H9 (cell line): ENCODE results near the gene CBLN2. TPM values are rescaled to one million over a fixed set of nuclear protein-coding genes. Genes with fewer than 3 reads are reported as not detected.

ENCODE experiments used
- DNase-seq: peaks from one replicate; pipeline ENCODE4 v3.0.0-alpha.2; 2017
- H2AFZ ChIP-seq: one replicate; pipeline ENCODE4 v1.6.1; 2013; ENCODE audit warnings: mild to moderate bottlenecking, low read length, control low read depth, moderate library complexity
- H2AK5ac ChIP-seq: 2 replicates; pipeline ENCODE4 v1.6.1; 2013; ENCODE audit warnings: low read length, control low read depth, mixed read lengths; ENCODE audit not compliant: insufficient read length
- H2BK120ac ChIP-seq: one replicate; pipeline ENCODE4 v1.6.1; 2013; ENCODE audit warnings: low read depth, mild to moderate bottlenecking, low read length, control low read depth, inconsistent platforms; ENCODE audit not compliant: poor library complexity, severe bottlenecking
- H2BK12ac ChIP-seq: 2 replicates; pipeline ENCODE4 v1.6.1; 2013; ENCODE audit warnings: low read length, control low read depth, mixed read lengths, low read depth; ENCODE audit not compliant: insufficient read length
- H2BK15ac ChIP-seq: 2 replicates; pipeline ENCODE4 v1.6.1; 2013; ENCODE audit warnings: low read depth, low read length, control low read depth
- H2BK20ac ChIP-seq: one replicate; pipeline ENCODE4 v1.6.1; 2013; ENCODE audit warnings: low read depth, mild to moderate bottlenecking, low read length, control low read depth, inconsistent platforms; ENCODE audit not compliant: poor library complexity, severe bottlenecking
- H2BK5ac ChIP-seq: 2 replicates; pipeline ENCODE4 v1.6.1; 2013; ENCODE audit warnings: low read length, control low read depth, mixed read lengths; ENCODE audit not compliant: insufficient read length
- H3K14ac ChIP-seq: 2 replicates; pipeline ENCODE4 v1.6.1; 2013; ENCODE audit warnings: low read length, control low read depth; ENCODE audit not compliant: insufficient read depth
- H3K18ac ChIP-seq: 2 replicates; pipeline ENCODE4 v1.6.1; 2013; ENCODE audit warnings: low read depth, mild to moderate bottlenecking, mixed read lengths, low read length, control low read depth; ENCODE audit not compliant: insufficient read length
- H3K23ac ChIP-seq: 2 replicates; pipeline ENCODE4 v1.6.1; 2013; ENCODE audit warnings: low read length, control low read depth, mixed read lengths, low read depth; ENCODE audit not compliant: insufficient read length
- H3K23me2 ChIP-seq: 2 replicates; pipeline ENCODE4 v1.6.1; 2013; ENCODE audit warnings: low read depth, mild to moderate bottlenecking, mixed read lengths, low read length, control low read depth; ENCODE audit not compliant: insufficient read length, poor library complexity, severe bottlenecking
- H3K27ac ChIP-seq: 2 replicates; pipeline ENCODE4 v1.5.1; 2013; ENCODE audit warnings: low read length, control low read depth, mixed read lengths, low read depth; ENCODE audit not compliant: insufficient read length
- H3K27me3 ChIP-seq: 2 replicates; pipeline ENCODE4 v1.6.1; 2013; ENCODE audit warnings: low read length, control low read depth, inconsistent platforms; ENCODE audit not compliant: insufficient read depth
- H3K4ac ChIP-seq: 2 replicates; pipeline ENCODE4 v1.6.1; 2013; ENCODE audit warnings: low read depth, mild to moderate bottlenecking, control low read depth, inconsistent platforms, low read length, moderate library complexity
- H3K4me1 ChIP-seq: 2 replicates; pipeline ENCODE4 v1.6.1; 2013; ENCODE audit warnings: low read length, control low read depth, inconsistent platforms; ENCODE audit not compliant: insufficient read depth
- H3K4me2 ChIP-seq: 2 replicates; pipeline ENCODE4 v1.6.1; 2013; ENCODE audit warnings: low read length, control low read depth, mixed read lengths; ENCODE audit not compliant: insufficient read length, insufficient read depth
- H3K56ac ChIP-seq: 2 replicates; pipeline ENCODE4 v1.6.1; 2013; ENCODE audit warnings: low read depth, mild to moderate bottlenecking, mixed read lengths, low read length, control low read depth; ENCODE audit not compliant: insufficient read length
- H3K79me1 ChIP-seq: 2 replicates; pipeline ENCODE4 v1.6.1; 2013; ENCODE audit warnings: low read depth, mild to moderate bottlenecking, moderate library complexity, low read length, control low read depth, inconsistent platforms; ENCODE audit not compliant: insufficient read depth, poor library complexity, severe bottlenecking
- H3K79me2 ChIP-seq: 2 replicates; pipeline ENCODE4 v1.6.1; 2013; ENCODE audit warnings: low read length, control low read depth, inconsistent platforms; ENCODE audit not compliant: insufficient read depth
- H3K9ac ChIP-seq: 2 replicates; pipeline ENCODE4 v1.6.1; 2013; ENCODE audit warnings: low read length, control low read depth, mixed read lengths; ENCODE audit not compliant: insufficient read length; ENCODE audit errors: extremely low read depth
- H3K9me3 ChIP-seq: one replicate; pipeline ENCODE4 v1.6.1; 2013; ENCODE audit warnings: low read depth, low read length, inconsistent platforms; ENCODE audit not compliant: control insufficient read depth
- H3T11ph ChIP-seq: one replicate; pipeline ENCODE4 v1.6.1; 2013; ENCODE audit warnings: mild to moderate bottlenecking, low read length, control low read depth, inconsistent platforms
- H4K20me1 ChIP-seq: one replicate; pipeline ENCODE4 v1.6.1; 2013; ENCODE audit not compliant: control insufficient read depth, insufficient read length, insufficient read depth
- H4K5ac ChIP-seq: 2 replicates; pipeline ENCODE4 v1.6.1; 2013; ENCODE audit warnings: low read depth, mild to moderate bottlenecking, mixed read lengths, low read length, control low read depth; ENCODE audit not compliant: insufficient read length
- H4K8ac ChIP-seq: replicated peaks from 2 replicates; pipeline ENCODE4 v1.6.1; 2013; ENCODE audit warnings: low read length, control low read depth, mixed read lengths, low read depth; ENCODE audit not compliant: insufficient read length
- H4K91ac ChIP-seq: 2 replicates; pipeline ENCODE4 v1.6.1; 2013; ENCODE audit warnings: low read depth, mild to moderate bottlenecking, moderate library complexity, mixed read lengths, low read length, control low read depth; ENCODE audit not compliant: insufficient read length
- H3K27ac Mint-ChIP-seq, 3 experiments: 2 replicates in 2 of 3; 3 replicates in 1 of 3; pipeline ENCODE4 v1.8.0; 2020 to 2021; ENCODE audit warnings: mixed read lengths in 3 of 3, mild to moderate bottlenecking in 1 of 3, moderate library complexity in 1 of 3
- H3K27me3 Mint-ChIP-seq: 2 replicates; pipeline ENCODE4 v1.8.0; 2021; ENCODE audit warnings: low read depth, mild to moderate bottlenecking, moderate library complexity, mixed read lengths
- H3K36me3 Mint-ChIP-seq, 3 experiments: 2 replicates in 2 of 3; 3 replicates in 1 of 3; pipeline ENCODE4 v1.8.0; 2020 to 2021; ENCODE audit warnings: low read depth in 3 of 3, mixed read lengths in 3 of 3; ENCODE audit not compliant: insufficient read depth in 1 of 3
- H3K4me1 Mint-ChIP-seq, 2 experiments: 2 replicates each; pipeline ENCODE4 v1.8.0; 2020; ENCODE audit warnings: mixed read lengths in 2 of 2
- H3K4me3 Mint-ChIP-seq, 2 experiments: 2 replicates in 1 of 2; 3 replicates in 1 of 2; pipeline ENCODE4 v1.8.0; 2020 to 2021; ENCODE audit warnings: mild to moderate bottlenecking in 2 of 2, mixed read lengths in 2 of 2, moderate library complexity in 1 of 2
- H3K9me3 Mint-ChIP-seq, 2 experiments: 2 replicates in 1 of 2; 3 replicates in 1 of 2; pipeline ENCODE4 v1.8.0; 2020; ENCODE audit warnings: mild to moderate bottlenecking in 2 of 2, mixed read lengths in 2 of 2, moderate library complexity in 1 of 2
- WGBS: extraction: QIAGEN DNeasy Blood & Tissue Kit; methylation state at CpG from one replicate; pipeline ENCODE4 v1.1.7; 2013; ENCODE audit warnings: missing lambda C conversion rate, low lambda C conversion rate, mixed read lengths; ENCODE audit not compliant: insufficient read length; ENCODE audit errors: extremely low coverage; 5-methylcytosine and 5-hydroxymethylcytosine counted together
- total RNA-seq: library from RNA; stranded (reverse); gene quantifications from 2 replicates; pipeline ENCODE4 v1.2.1, GENCODE V29; 2021
- TF ChIP-seq, protein P1 (sequence below): fragments of 200-600 bp; sonication (generic); conservative IDR thresholded peaks from 3 replicates; pipeline ENCODE4 v1.8.0; 2021; ENCODE audit warnings: antibody characterized with exemption, mild to moderate bottlenecking

The CBLN2 gene
- total RNA-seq, 1 experiment from 2014 or later, result not detected

DNA sequence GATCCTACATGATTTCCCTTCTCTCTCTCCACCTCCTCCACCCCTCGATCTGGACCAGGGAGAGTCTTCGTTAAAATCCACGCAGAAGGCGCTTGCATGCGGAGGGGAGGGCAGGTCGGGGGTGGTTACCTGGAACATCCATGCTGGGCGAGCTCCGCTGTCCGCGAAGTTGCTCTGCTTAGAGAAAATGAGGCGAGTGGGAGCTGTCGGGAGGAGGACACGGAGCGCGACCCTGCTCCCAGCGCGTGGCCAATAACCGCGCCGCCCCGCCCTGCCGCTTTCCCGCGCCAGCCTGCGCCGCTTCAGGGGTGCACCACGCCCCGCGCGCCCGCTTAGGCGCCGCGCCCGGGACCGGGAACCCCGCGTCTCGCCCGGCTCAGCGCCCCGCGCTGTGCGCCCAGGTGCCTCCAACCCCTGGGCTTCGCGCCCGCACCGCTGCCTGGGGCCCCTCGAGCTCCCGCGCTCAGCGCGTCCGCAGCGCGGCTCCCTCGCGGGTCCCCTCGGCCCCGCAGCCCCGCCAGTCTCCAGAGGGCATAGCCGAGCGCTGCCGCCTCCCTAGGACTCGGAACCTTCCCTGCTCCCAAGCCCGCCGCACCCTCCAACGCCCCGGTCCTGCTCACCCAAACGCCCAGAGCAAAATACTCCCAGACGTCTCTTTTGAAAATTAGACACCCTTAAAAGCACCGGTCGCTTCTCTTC lies 636 bp downstream of the CBLN2 start:
- H3K14ac ChIP-seq, result no peak overlapping the region
- TF ChIP-seq, protein P1, sequence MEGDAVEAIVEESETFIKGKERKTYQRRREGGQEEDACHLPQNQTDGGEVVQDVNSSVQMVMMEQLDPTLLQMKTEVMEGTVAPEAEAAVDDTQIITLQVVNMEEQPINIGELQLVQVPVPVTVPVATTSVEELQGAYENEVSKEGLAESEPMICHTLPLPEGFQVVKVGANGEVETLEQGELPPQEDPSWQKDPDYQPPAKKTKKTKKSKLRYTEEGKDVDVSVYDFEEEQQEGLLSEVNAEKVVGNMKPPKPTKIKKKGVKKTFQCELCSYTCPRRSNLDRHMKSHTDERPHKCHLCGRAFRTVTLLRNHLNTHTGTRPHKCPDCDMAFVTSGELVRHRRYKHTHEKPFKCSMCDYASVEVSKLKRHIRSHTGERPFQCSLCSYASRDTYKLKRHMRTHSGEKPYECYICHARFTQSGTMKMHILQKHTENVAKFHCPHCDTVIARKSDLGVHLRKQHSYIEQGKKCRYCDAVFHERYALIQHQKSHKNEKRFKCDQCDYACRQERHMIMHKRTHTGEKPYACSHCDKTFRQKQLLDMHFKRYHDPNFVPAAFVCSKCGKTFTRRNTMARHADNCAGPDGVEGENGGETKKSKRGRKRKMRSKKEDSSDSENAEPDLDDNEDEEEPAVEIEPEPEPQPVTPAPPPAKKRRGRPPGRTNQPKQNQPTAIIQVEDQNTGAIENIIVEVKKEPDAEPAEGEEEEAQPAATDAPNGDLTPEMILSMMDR, result no peak
- peaks cover 39% of the 10 kb centered on the region for H3K27me3 ChIP-seq
- H3K9me3 ChIP-seq, result no peaks in the 10 kb centered on the region
- H3K4me3 Mint-ChIP-seq, result peak overlapping the region; percentile 55 to 86
- H2AFZ ChIP-seq, result no peak overlapping the region
- H2BK20ac ChIP-seq, result no peak overlapping the region
- H3K27ac Mint-ChIP-seq, result no peak overlapping the region
- H3K79me1 ChIP-seq, result no peaks in the 10 kb centered on the region
- H3T11ph ChIP-seq, result no peak overlapping the region
- H3K9ac ChIP-seq, result no peak overlapping the region
- H3K4me1 Mint-ChIP-seq, result peaks cover 19 to 22% of the 10 kb centered on the region in 2 experiments
- no peak overlapping the region for H4K5ac ChIP-seq
- H3K23ac ChIP-seq, result no peak overlapping the region
- peak; percentile 30 for DNase-seq
- no peak overlapping the region for H2BK120ac ChIP-seq
- no peak overlapping the region for H2BK15ac ChIP-seq
- peaks cover 92% of the 10 kb centered on the region for H3K27me3 Mint-ChIP-seq
- H3K27ac ChIP-seq, result no peak overlapping the region
- no peaks in the 10 kb centered on the region; a peak in 1 of 7 replicates for H3K36me3 Mint-ChIP-seq
- H4K20me1 ChIP-seq, result no peaks in the 10 kb centered on the region
- H3K9me3 Mint-ChIP-seq, result peaks cover 0 to 3% of the 10 kb centered on the region in 2 experiments; a peak in 2 of 5 replicates
- H4K91ac ChIP-seq, result no peak overlapping the region
- no CpG with 5 or more reads among the region's 73 CpGs for WGBS
- no peak overlapping the region for H2BK12ac ChIP-seq
- H3K4me1 ChIP-seq, result no peaks in the 10 kb centered on the region
- H2AK5ac ChIP-seq, result no peak overlapping the region
- H3K4ac ChIP-seq, result no peak overlapping the region
- peak overlapping the region; percentile 59 for H3K4me2 ChIP-seq
- no peak overlapping the region for H4K8ac ChIP-seq
- peaks cover 8% of the 10 kb centered on the region for H3K23me2 ChIP-seq
- H2BK5ac ChIP-seq, result no peak overlapping the region
- no peak overlapping the region for H3K18ac ChIP-seq
- no peak overlapping the region for H3K56ac ChIP-seq
- H3K79me2 ChIP-seq, result no peaks in the 10 kb centered on the region
